GM12878 (cell line): ENCODE results near the gene WNT9A. TPM values are rescaled to one million over a fixed set of nuclear protein-coding genes. Genes with fewer than 3 reads are reported as not detected.

Experiments
- ATAC-seq: fragments of 200-7000 bp; cut with Tn5 transposase; 3 replicates; pipeline ENCODE4 v1.9.1; 2020; ENCODE audit warnings: mild to moderate bottlenecking, moderate library complexity
- BruUV-seq: library from RNA; stranded (reverse); fragments of 400-500 nt; replicated peaks from 2 replicates; lab custom pipeline; 2021; lab: Mats Ljungman, UMichigan
- CTCF ChIA-PET: fragments of 300-600 bp; sonication (Branson Sonifier 250); formaldehyde crosslinking; extraction: SDS; loops from one replicate; lab custom pipeline; 2021; ENCODE audit warnings: inconsistent platforms; lab: Yijun Ruan, JAX
- POLR2A ChIA-PET: fragments of 350-600 bp; formaldehyde crosslinking; extraction: SDS; loops from one replicate; lab custom pipeline; 2021; ENCODE audit warnings: inconsistent platforms; lab: Charles Lee
- RAD21 ChIA-PET: fragments of 300-600 bp; sonication (Branson Sonifier 250); formaldehyde crosslinking; loops from one replicate; lab custom pipeline; 2023; ENCODE audit warnings: antibody characterized with exemption; ENCODE audit not compliant: unreplicated experiment; lab: Charles Lee
- SMC1A ChIA-PET: fragments of 300-600 bp; sonication (Branson Sonifier 250); formaldehyde crosslinking; loops from one replicate; lab custom pipeline; 2023; ENCODE audit not compliant: unreplicated experiment, uncharacterized antibody; lab: Charles Lee
- DNase-seq: peaks from one replicate; pipeline ENCODE4 v3.0.0-alpha.2; 2011; ENCODE audit warnings: low read depth, low spot score
- FAIRE-seq: peaks from 3 replicates; lab custom pipeline; 2011; peaks lifted over from hg19 to GRCh38; lab: Jason Lieb, UNC
- H2AFZ ChIP-seq: 2 replicates; pipeline ENCODE4 v1.6.0; 2011; ENCODE audit warnings: low read depth, low read length, control low read depth; ENCODE audit not compliant: control insufficient read depth
- H3K27ac ChIP-seq: 2 replicates; pipeline ENCODE4 v1.5.1; 2011; ENCODE audit warnings: control low read depth; ENCODE audit not compliant: control insufficient read depth, insufficient read depth
- H3K27me3 ChIP-seq, 2 experiments: replicated peaks in 1 of 2; 2 replicates each; pipeline versions ENCODE4 v1.6.0 to v1.6.1; 2011; ENCODE audit warnings: low read length in 1 of 2; ENCODE audit not compliant: control insufficient read depth in 2 of 2, insufficient read depth in 2 of 2
- H3K36me3 ChIP-seq, 2 experiments: 2 replicates each; pipeline ENCODE4 v1.5.1; 2011; ENCODE audit warnings: low read length in 1 of 2; ENCODE audit not compliant: control insufficient read depth in 2 of 2, insufficient read depth in 2 of 2
- H3K4me1 ChIP-seq: 2 replicates; pipeline ENCODE4 v1.6.1; 2011; ENCODE audit warnings: mild to moderate bottlenecking, low read length, moderate library complexity, mixed read lengths; ENCODE audit not compliant: control insufficient read depth, insufficient read depth
- H3K4me2 ChIP-seq: 2 replicates; pipeline ENCODE4 v1.6.0; 2011; ENCODE audit warnings: control low read depth; ENCODE audit not compliant: control insufficient read depth, insufficient read depth
- H3K4me3 ChIP-seq: fragments of 200-600 bp; sonication (generic); 2 replicates; pipeline ENCODE4 v1.5.1; 2016
- H3K79me2 ChIP-seq: 2 replicates; pipeline ENCODE4 v1.6.0; 2011; ENCODE audit warnings: low read length; ENCODE audit not compliant: control insufficient read depth, insufficient read depth
- H3K9ac ChIP-seq: 2 replicates; pipeline ENCODE4 v1.8.0; 2011; ENCODE audit warnings: low read length, control low read depth, mixed read lengths; ENCODE audit not compliant: control insufficient read depth, insufficient read depth
- H3K9me3 ChIP-seq: replicated peaks from 3 replicates; pipeline ENCODE4 v1.5.1; 2011; ENCODE audit warnings: mild to moderate bottlenecking, low read length; ENCODE audit not compliant: control insufficient read depth, insufficient read depth
- H4K20me1 ChIP-seq: 2 replicates; pipeline ENCODE4 v1.6.0; 2011; ENCODE audit not compliant: control insufficient read depth, insufficient read depth
- E2F4 ChIP-seq: IDR thresholded peaks from 2 replicates; pipeline ENCODE4 v1.6.1; 2012; ENCODE audit warnings: low read depth, low read length, improper control_type of control experiment
- FOS ChIP-seq: IDR thresholded peaks from 3 replicates; pipeline ENCODE4 v1.6.1; 2011; ENCODE audit warnings: borderline replicate concordance; ENCODE audit not compliant: insufficient read length; ENCODE audit errors: extremely low read depth
- NR2C2 ChIP-seq: IDR thresholded peaks from 2 replicates; pipeline ENCODE4 v1.6.1; 2011; ENCODE audit warnings: borderline replicate concordance, low read depth; ENCODE audit not compliant: control insufficient read depth, insufficient read length
- SIX5 ChIP-seq: IDR thresholded peaks from 2 replicates; pipeline ENCODE4 v1.6.1; 2011; ENCODE audit warnings: mild to moderate bottlenecking, low read depth, low read length, moderate library complexity; ENCODE audit not compliant: severe bottlenecking
- SRF ChIP-seq, 2 experiments: IDR thresholded peaks; 2 replicates each; pipeline ENCODE4 v1.6.1; 2011; ENCODE audit warnings: low read depth in 2 of 2, low read length in 2 of 2, mild to moderate bottlenecking in 1 of 2, moderate library complexity in 1 of 2
- ZBTB33 ChIP-seq: fragments of 450-650 bp; IDR thresholded peaks from 2 replicates; pipeline ENCODE4 v1.6.1; 2017; ENCODE audit warnings: mild to moderate bottlenecking
- ZNF384 ChIP-seq: IDR thresholded peaks from 2 replicates; pipeline ENCODE4 v1.6.1; 2012; ENCODE audit warnings: low read depth, mild to moderate bottlenecking, low read length, improper control_type of control experiment, borderline replicate concordance
- WGBS: methylation state at CpG from one replicate; pipeline ENCODE4 v1.1.6; 2016; ENCODE audit warnings: low lambda C conversion rate; ENCODE audit not compliant: insufficient replicate concordance, insufficient coverage; ENCODE audit errors: missing lambda C conversion rate; 5-methylcytosine and 5-hydroxymethylcytosine counted together
- in situ Hi-C: fragments of 300-500 bp; cut with MboI; formaldehyde crosslinking; loops from 9 replicates; pipeline ENCODE4 v1.14.3; 2018; ENCODE audit warnings: mixed read lengths
- intact Hi-C: fragments of 100-400 bp; cut with micrococcal nuclease; formaldehyde crosslinking; loops from one replicate; pipeline ENCODE4 v1.14.2; 2022; ENCODE audit not compliant: unreplicated experiment
- polyA plus RNA-seq, 11 experiments: library from polyadenylated mRNA; depleted of rRNA in 4 of 11; unstranded in 6 of 11; stranded (reverse) in 5 of 11; fragments of >200 nt; fragmentation: Nextera tagmentation in 4 of 11; fragmentation: Illumina TruSeq in 1 of 11; extraction: Ambion mirVana in 4 of 11; extraction: Trizol in 1 of 11; gene quantifications; 1 replicate in 1 of 11; 2 replicates in 10 of 11; pipeline versions ENCODE4 v1.2.1 to v1.2.3, GENCODE V29; 2011 to 2016; ENCODE audit warnings: inconsistent platforms in 2 of 11, missing spikeins in 2 of 11, low read depth in 1 of 11
- total RNA-seq, 4 experiments: library from RNA; depleted of rRNA in 3 of 4; stranded (reverse); fragments of >200 nt in 3 of 4; fragmentation: Illumina TruSeq in 1 of 4; extraction: Trizol in 1 of 4; gene quantifications; 2 replicates each; pipeline versions ENCODE4 v1.2.1 to v1.2.3, GENCODE V29; 2013 to 2021
- TF ChIP-seq, protein P1 (sequence below): fragments of 450-650 bp; formaldehyde crosslinking; IDR thresholded peaks from 2 replicates; pipeline ENCODE4 v1.5.0; 2022; ENCODE audit warnings: mild to moderate bottlenecking, missing genetic modification characterization

Gene WNT9A
- total and polyA plus RNA-seq, 10 of the 15 experiments (the other 5 are each of a cell fraction or from before 2014, with no cell fraction given): not detected

DNA sequence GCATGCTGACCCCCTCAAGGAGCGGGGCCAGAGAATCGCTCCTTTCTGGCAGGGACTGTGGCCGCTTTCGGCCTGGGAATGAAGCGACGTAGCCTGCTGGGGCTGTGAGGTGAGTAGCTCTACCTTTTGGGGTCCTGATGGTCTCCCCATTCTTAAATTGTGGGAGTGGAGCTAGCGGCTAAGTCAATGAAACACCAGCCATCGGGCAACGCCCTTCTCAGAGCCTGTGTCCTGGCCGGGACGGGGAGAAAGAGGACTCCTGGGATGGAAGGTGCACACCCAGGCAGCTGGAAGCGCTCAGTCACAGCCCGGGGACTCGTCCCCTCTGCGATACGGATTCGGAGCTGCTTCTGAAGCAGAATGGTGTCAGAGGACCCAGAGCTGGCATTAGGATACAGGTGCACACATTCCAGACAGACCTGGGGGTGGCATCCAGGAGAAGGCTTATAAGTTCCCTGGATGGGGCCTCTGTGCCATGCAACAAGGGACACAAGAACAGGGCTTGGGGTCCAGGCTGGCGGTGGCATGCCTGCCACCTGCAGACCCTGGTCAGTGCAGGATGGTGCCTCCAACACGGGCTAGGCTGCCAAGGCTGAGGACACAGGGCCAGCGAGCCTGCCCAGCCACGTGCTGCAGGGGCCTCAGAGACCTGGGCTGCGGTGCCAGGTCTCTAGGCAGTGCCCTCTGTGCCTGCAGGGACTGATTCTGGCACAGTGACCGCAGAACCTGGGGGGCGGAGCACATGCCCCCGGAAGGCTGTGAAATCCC, 945 bp upstream of the WNT9A start:
- no TSS peak for BruUV-seq
- SMC1A ChIA-PET: no interaction called here
- RAD21 ChIA-PET: no interaction called here
- Histone ChIP-seq H4K20me1 (no peaks in the 10 kb centered on the region), H3K27ac (no peak overlapping the region), H3K9me3 (no peaks in the 10 kb centered on the region)
- no peak for FAIRE-seq
- POLR2A ChIA-PET: no interaction called here
- no peak for TF ChIP-seq ZNF384
- TF ChIP-seq FOS: no peak
- TF ChIP-seq E2F4: no peak
- TF ChIP-seq, all 136 proteins: peak for 0
- H3K36me3 ChIP-seq: no peaks in the 10 kb centered on the region
- CTCF ChIA-PET: interaction anchor here (0.6 kb wide), 1 partner anchor 186 kb away, joined by 3 read pairs; no protein-coding TSS in a partner anchor
- intact Hi-C loops (loop anchor here (10.0 kb wide), 1 partner anchor 404 kb away; no protein-coding TSS in a partner anchor), in situ Hi-C loops (no loop called here)
- ATAC-seq (no peak), DNase-seq (no peak)
- H3K9ac ChIP-seq: no peak overlapping the region
- 27% methylated on average over 23 of the region's 25 CpGs for WGBS
- no peaks in the 10 kb centered on the region for H3K79me2 ChIP-seq
- H3K4me2 ChIP-seq: no peak overlapping the region
- peaks cover 7 to 10% of the 10 kb centered on the region in 2 experiments for H3K27me3 ChIP-seq
- H3K4me1 ChIP-seq: no peaks in the 10 kb centered on the region
- no peak overlapping the region for H2AFZ ChIP-seq
- H3K4me3 ChIP-seq: no peak overlapping the region

- ChIA-PET RAD21 (no interaction called here), POLR2A (no interaction called here), CTCF (no interaction called here), SMC1A (no interaction called here)
- Histone ChIP-seq H3K9me3 (no peaks in the 10 kb centered on the region), H2AFZ (no peak overlapping the region), H3K27me3 (peaks cover 7 to 10% of the 10 kb centered on the region in 2 experiments), H4K20me1 (no peaks in the 10 kb centered on the region), H3K9ac (no peak overlapping the region), H3K79me2 (no peaks in the 10 kb centered on the region), H3K4me1 (no peaks in the 10 kb centered on the region), H3K27ac (no peak overlapping the region), H3K4me3 (no peak overlapping the region), H3K36me3 (no peaks in the 10 kb centered on the region), H3K4me2 (peak overlapping the region; percentile 55)
- 13% methylated on average over 22 of the region's 36 CpGs for WGBS
- FAIRE-seq (no peak), ATAC-seq (no peak), DNase-seq (no peak)
- in situ Hi-C loops (no loop called here), intact Hi-C loops (loop anchor here (2.0 to 10.0 kb wide), 2 partner anchors 403 to 467 kb away; no protein-coding TSS in a partner anchor)
- BruUV-seq: no TSS peak
- no peak for TF ChIP-seq SIX5
- no peak for TF ChIP-seq ZBTB33
- TF ChIP-seq SRF (IDR thresholded peaks at IDR 0.05; ENCODE audit: low read depth in 2 of 2, low read length in 2 of 2): no peak
- TF ChIP-seq, protein P1, sequence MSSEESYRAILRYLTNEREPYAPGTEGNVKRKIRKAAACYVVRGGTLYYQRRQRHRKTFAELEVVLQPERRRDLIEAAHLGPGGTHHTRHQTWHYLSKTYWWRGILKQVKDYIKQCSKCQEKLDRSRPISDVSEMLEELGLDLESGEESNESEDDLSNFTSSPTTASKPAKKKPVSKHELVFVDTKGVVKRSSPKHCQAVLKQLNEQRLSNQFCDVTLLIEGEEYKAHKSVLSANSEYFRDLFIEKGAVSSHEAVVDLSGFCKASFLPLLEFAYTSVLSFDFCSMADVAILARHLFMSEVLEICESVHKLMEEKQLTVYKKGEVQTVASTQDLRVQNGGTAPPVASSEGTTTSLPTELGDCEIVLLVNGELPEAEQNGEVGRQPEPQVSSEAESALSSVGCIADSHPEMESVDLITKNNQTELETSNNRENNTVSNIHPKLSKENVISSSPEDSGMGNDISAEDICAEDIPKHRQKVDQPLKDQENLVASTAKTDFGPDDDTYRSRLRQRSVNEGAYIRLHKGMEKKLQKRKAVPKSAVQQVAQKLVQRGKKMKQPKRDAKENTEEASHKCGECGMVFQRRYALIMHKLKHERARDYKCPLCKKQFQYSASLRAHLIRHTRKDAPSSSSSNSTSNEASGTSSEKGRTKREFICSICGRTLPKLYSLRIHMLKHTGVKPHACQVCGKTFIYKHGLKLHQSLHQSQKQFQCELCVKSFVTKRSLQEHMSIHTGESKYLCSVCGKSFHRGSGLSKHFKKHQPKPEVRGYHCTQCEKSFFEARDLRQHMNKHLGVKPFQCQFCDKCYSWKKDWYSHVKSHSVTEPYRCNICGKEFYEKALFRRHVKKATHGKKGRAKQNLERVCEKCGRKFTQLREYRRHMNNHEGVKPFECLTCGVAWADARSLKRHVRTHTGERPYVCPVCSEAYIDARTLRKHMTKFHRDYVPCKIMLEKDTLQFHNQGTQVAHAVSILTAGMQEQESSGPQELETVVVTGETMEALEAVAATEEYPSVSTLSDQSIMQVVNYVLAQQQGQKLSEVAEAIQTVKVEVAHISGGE (CRISPR knock-in tag): no peak
- TF ChIP-seq NR2C2: no peak
Measured at GRCh38 chr1:227947386-227947675, 401 bp downstream of the WNT9A start.
